ENCODE measurements around the gene COX20.

COX20 gene

DNA sequence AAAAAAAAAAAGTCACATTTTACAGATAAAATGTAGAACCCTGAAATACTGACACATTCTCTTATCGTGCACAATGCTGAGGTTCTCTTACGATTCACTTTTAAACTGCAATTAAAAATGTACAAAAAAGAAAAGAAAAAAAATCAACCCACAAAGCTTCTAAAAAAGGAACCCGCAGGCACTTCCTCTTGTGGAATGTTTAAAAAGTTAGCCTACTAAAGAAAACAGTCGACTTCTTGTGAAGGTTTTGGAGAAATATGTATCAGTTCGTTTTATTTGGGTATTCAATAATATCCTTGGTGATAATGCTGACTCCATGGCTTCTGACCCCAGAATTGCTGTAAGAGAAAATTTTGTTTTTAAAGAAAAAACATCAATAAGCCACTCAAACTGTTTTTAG is 18.7 kb downstream of the COX20 start:
- no peak for DNase-seq

DNA sequence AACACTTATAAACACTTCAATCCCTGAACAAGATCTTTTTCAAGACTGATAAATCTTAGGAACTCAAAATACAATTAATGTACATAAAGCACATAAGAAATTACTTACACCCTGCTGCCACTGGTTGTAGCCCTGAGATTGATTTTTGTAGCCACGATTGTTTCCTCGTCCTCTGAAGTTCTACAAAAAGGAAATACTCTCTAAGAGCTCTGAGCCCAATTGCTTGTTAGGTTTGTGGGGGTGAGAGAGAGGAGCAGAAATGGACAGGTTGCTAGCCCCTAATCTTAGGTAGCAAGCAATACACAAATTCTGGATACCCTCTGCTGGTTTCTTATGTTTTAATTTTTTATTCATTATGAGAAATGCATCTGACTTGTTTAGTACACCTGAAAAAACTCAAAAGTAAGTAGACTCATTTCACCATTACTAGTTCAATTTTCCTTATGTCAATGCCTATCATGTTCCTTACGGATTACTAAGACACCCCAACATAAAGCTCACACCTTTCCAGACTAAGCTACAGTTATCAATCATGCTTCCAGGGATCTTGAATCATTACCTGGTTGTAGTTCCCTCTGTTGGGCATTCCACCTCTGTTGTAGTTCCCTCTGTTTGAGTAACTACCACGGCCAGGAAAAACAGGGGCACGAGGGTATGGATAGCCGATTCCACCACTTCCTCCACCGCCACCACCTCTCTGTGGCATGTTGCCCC is 19.6 kb downstream of the COX20 start:
- DNase-seq = no peak

DNA sequence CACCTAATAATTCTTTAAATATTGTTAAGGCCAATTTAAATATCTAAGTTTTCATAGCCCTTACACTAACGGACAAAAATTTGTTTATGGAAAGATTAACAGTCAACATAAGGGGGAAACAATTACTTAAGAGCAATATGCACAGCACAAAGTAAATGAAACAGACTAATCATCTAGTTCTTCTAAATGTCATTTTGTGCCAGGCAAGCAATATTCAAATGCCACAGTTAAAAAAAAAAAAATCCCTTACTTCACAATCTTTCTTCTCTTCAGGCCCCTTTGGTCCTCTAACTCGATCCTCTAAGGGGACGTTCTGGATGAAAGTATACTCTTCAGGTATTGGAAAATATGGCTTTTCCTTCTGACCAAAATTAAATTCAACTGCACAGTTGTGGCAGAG is 22.3 kb downstream of the COX20 start:
- DNase-seq = no peak

DNA sequence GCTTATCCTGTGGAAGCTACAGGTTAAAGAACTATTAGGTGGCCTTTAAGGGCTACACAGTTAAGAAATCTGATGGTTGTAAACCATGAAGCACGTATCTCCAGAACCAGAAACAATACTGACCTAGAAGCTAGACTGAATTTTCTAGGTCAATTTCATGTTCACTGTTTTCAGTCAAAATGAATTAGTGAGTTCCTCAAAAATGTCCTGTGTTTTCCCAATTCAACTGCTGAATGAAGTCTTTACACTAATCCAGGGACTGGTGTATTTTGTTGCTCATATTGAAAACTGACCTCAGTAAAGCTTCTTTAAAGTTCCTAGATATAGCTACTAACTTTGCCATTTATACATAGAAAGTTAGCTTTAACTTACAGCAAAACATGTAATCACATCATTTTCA is 22.9 kb downstream of the COX20 start:
- peak; percentile 17 for DNase-seq

DNA sequence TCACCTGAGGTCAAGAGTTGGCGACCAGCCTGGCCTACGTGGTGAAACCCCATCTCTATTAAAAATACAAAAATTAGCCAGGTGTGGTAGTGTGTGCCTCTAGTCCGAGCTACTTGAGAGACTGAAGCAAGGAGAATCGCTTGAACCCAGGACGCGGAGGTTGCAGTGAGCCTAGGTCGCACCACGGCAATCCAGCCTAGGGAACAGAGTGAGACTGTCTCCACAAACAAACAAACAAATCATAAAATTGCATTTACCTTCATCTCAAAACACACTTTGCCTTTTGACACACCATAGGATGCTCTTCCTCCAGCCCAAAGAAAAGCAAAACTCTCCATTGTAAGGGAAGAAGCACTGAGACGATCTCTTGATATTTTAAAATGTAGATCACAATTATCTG is 24.6 kb downstream of the COX20 start:
- DNase-seq = no peak

DNA sequence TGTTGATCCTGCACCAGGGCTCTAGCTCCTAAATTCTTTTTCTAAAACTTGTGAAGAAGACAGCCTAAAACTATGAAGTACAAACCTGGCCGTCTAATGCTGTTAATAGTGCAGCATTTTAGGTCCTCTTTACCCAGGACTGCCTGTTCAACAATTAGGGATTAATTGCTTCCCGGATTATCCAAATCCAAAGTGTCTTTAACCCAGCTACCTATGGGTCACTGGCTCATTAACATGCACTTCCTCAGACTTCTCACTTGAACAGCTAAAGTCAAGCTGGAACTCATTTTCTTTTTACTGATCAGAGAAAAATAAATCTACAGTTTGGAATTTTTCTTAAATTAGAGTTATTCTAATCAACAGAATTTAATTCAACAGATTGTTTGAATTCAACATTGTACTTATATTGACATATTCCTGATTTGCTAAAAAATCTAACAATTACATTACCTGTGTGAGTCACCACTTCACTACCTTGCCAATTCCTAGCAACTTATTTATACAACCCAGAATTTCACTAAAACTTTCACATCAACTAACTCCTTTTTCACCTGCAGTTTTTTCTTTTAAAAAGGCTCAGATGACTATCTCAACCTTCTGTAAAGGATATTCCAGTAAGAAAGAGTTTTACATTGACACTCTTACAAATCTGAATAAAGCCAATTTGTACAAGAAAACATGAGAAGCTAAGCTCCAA is 25.6 kb downstream of the COX20 start:
- no peak for DNase-seq

DNA sequence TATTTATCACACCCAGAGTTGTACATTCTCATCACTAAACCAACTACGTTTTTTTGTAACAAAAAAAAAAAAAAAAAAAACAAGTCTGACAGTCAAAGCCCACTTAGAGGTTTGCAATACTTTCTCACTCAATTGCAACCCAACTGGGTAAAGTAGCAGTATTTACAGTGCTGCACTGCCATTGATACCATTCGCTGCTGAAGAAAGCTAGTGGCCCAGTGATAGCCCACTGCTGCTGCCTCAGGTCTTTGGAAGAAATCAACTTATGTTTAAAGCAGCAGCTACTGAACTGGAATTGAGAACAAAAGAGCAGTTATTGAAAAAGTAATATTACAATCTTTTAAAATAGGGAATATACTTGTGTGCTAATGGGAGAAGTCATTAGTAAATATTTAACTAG is 26.2 kb downstream of the COX20 start:
- DNase-seq = peak; percentile 16

DNA sequence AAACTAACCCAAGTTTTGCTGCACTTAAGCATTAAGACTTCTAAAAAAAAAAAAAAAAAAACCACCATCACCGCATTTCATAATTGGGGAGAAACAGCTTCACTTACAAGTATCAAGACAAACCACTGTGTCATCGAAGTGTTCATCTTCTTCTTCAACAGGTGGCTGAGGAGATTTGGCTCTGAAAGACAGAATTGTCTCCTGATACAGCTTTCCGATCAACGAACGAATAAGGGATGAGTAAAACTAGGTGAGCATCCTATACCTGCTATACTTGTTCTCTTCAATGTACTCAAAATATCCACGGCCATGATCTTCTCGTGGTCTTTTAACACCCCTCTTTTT is 26.9 kb downstream of the COX20 start:
- DNase-seq = peak; percentile 24

DNA sequence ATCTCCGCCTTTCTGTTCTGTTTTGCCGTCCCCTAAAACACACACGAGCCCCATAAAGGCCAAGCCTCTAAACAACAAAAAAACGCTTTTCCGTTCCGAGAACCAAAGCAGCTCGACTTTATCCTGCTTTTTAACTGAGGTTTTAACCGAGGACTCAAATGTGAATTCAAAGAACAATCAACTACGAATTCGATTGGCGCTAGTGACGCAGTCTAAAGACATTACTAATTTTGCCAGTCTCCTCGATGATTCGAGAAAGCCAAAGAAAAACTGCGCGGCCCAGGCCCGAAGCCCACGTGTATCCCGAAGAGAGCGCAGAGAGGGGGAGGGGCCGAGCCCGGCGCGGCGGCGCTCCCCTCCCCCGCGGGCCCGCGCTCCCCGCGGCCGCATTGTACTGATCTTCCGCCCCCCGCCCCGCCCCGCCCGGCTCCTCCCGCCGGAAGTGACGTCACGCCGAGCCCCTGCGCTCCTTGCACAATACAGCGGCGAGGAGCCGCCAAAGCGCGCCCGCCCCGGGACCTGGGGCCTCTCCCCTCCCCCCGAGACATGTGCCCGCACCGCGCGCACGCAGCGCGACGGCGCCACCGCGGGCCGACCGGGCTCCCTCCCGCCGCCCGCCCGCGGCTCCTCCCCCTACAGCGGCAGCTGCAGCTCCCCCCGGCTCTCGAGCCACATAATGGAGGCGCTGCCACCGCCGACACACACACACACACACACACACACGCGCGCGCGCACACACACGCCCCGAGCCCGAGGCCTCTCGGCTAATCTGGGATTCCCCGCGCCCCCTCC is 27.4 kb downstream of the COX20 start:
- DNase-seq = peak; percentile 97

DNA sequence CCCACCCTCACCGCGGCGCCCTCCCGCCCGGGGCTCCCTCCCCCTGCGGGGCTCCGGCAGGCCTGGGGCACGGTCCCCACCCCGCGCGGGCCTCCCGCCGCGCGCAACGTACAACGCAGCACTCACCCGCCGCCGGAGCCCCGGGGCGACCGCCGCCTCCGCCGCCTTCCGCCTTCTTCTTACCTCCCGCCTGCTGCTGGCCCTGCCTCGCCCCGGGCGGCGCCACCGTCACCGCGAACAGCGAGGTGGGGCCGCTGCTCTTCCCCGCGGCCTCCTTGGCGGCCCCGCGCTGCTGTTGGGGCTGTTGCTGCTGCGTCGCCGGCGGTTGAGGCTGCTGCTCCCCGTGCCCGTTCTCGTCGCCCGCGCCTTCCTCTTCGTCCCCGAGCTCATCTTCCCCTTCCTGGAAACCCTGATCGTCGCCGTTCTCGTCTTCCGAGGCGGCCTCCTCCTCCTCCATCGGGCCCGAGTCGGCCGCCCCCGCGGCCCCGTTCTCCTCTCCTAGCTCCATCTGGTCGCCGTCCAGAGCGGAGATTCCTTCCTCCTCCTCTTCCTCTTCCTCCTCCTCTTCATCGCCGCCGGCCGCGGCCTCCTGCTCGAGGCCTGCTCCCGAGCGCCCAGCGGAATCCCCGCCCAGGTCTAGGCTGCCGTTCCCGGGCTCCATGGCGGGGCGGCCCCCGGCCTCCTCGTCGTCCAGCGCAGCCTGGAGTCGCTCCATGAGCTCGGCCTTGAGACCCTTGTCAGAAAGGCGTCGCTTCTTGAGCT is 28.2 kb downstream of the COX20 start:
- peak; percentile 50 for DNase-seq

DNA sequence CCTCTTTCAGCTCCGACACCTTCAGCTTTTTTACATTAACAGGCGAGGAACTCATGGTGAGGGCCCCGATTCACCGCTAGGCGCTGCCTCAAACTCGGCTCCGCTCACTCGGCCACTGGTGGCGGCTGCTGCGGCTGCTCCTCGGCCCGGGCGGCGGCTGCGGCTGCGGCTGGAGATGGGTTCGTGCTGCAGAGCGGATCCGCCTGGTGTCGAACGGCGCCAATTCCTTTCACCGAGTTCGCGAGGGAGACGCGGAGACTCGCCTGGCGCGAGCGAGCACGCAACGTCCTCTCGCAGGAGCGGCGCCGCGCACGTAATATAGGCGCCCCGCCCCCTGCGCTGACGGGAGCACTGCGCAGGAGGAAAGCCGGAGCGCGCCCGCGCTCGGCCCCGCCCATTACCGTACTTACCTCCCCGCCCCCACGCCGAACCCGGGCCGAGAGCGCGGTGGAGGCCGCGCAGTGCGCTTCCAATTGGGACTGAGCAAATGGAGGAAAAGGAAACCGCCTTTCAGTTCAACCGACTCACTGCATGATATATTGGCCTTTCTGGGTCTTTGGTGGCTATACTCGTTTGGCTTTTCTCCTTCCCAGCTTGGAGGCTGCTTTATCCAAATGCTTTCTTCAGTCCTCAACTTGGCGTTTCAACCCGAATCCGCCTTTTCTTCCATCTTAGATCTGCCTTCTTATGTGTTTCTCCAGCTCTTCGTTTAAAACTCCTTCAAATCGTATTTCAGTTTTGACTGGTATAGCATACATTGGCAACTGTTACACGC is 29.0 kb downstream of the COX20 start, which contains the start of gene HNRNPU:
TSS of gene HNRNPU (minus strand) at position 291 of the 775 bp plus-strand sequence. CDS start at position 55, 236 bp downstream.
- peak; percentile 99 for DNase-seq

DNA sequence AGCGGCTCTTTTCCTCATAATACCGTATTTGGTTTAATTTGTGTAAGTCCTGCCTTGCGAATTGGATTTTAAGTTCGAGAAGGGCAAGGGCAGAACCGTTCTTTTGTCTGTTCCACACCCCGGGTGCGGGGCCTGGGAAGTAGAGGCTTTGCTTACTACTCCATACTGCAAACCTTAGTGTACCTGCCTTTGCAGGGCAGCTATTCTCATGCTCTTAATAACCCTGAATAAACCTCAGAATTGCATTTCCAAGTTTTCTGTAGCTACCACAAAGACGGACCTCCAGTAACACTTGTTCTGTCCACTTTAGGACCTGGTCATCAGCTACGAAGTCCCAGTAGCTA is 29.5 kb downstream of the COX20 start:
- no peak for DNase-seq

DNA sequence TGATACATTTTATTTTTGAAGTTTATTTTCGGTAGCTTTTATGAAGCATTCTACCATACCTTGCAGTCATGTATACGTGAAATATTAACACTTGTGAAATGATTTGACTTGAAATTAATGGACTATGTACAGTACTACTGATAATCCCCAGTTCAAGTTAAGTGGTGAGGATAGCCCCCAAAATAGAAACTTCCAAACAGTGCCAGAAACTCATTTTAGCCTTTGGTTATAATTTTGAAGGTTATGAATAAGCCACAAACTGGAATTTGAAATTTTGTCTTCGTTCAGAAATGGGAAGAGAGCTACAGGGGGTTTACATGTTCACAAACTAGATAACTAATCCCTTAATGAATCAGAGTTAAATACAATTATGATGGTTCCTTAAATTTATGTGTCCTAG is 30.4 kb downstream of the COX20 start:
- DNase-seq = no peak

DNA sequence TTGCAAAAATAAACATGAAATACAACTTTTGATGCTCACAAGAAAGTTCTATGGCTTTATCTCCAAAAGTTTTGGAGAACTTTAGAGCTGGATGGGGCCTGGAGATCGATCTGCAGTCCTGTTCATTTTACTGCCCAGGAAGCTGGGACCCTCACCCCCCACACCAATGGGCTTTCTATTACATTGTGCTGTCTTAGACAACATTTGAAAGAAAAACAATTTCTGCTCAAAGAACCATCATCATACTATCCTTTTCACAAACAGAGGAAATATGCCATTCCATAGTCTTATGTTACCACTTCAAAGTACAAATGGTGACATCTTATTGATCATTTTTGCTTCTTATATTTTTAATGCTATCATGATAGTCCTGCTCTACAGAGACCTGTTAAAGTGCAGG is 30.9 kb downstream of the COX20 start:
- no peak for DNase-seq

DNA sequence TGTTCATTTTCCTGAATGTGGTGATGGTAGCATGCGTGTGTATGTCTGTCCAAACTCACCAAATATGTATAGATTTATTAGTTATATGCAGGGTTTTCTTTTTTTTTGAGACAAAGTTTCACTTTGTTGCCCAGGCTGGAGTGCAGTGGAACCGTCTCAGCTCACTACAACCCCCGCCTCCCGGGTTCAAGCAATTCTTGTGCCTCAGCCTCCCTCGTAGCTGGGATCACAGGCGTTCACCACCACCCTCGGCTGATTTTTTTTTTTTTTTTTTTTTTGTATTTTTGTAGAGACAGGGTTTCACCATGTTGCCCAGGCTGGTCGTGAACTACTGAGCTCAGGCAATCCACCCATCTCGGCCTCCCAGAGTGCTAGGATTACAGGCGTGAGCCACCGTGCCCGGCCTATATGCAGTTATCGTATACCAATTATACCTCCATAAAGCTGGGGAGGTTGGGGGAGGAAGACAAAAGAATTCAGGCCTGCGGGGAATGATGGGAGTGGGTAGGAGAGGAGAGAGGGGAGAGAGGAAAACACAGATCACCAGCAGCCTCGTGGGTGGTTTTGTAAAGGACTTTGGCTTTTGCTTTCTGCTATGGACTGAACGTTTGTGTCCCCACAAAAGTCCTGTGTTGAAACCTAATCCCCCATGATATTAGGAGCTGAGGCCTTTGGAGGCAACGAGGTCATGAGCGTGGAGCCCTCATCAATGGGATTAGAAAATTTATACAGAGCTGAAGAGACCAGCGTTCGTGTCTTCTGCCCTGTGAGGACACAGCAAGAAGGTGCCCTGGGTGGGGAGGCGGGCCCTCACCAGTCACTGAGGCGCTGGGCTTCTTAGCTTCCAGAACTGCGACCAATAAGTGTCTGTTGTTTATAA is 33.3 kb downstream of the COX20 start:
- no peak for DNase-seq

DNA sequence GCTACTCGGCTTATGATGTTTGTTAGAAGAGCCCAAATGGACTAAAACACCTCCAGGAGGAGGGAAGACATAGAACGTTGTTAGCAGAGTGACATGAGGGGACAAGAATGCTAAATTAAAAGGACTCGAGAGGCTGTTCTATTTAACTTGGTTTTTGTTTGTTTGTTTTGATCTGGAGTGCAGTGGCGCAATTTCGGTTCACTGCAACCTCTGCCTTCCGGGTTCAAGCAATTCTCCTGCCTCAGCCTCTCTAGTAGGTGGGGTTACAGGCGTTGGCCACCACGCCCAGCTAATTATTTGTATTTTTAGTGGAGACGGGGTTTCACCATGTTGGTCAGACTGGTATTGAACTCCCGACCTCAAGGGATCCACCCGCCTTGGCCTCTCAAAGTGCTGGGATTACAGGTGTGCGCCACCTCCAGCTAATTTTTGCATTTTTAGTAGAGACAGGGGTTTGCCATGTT is 33.9 kb downstream of the COX20 start:
- DNase-seq = no peak

DNA sequence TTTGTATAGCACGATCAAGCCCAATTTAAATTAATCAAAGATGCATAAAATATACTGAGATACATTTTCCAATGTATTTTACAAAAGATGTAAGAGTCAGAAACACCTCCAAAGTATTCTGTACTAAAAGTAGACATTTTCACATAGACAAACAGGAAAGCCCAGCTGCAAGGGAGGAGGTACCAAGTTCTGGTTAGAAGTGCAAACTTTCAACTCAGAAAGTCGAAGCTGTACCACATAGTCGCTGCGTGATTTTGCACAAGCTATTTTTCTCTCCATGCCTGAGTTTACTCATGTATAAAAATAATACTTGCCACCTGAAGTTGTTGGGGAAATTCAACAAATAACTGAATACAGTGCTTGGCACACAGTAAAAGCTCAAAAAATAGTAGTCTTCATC is 34.5 kb downstream of the COX20 start:
- no peak for DNase-seq

DNA sequence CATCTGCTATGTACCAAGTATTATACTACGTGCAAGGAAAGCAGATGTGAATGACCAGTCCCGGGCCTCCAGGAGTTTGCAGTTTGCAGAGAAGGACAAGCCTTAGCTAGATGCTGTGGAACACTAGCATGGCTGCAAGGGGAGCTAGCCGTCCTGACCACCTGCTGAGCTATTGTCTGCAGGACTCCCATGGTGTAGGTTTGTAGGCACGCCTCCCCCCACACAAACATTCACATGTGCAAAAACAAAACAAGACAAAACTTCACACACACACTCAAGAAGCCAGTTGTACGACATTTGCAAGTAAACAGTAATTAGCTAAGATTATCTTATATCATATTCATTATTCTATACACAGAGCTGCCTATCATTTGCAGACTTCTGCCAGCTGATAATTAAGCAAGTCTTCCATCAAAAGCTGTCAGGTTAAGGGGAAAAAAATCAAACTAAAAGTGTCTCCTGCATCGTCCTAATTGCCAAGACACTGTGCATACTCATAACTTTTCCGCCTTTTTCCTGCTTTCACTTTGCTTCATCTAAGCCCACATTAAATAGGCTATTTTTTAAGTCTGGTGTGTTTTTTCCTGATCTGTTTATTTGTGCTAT is 39.6 kb downstream of the COX20 start:
- no peak for DNase-seq

DNA sequence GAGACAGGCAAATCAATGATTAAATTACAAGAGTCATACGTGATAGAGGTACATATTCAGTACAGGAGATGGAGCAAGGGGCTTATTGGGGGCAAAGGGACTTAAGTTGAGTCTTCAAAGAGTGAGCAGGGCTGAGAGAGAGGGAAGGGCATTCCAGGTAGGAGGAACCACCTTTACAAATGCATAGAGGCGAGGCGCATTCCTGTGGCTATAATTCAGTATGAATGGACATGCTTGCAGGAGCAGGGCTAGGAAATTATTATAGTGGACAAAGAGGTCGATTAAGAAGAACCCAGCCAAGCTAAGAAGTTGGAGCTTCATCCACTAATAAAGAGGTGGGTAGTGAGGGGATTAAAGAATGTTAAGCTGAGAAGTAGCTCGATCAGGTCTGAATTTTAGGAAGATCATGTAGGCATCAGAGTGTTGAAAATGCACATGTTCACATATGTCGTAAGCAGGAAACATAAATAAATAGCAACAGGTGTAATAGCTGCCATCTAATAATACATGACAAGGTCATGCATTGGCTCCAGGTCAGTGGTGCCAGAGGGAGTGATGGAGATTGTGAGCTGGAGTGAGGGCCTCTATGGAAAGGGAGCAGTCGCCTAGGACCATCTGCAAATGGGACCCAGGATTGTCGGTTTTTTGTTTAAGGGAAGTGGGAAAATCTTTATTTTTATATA is 40.9 kb downstream of the COX20 start:
- DNase-seq = no peak

DNA sequence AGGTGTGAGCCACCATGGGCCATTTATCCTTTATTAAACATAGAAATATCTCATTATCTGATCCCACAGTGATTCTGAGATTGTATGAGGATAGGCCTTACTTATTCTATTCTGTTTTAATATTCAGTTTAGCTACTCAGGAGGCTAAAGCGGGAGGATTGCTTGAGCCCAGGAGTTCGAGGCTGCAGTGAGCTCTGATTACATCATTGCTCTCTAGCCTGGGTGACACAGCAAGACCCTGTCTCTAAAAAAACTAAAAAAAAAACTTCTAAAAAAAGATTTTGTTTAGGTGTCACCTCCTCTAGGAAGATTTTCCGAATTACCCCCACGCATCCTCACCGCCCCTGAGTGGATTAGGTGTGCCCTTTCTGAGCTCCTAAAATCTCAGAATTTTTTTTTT is 43.2 kb downstream of the COX20 start:
- DNase-seq = no peak
